Embryonic facial prominence (tissue), 1 donor: ENCODE measurements around the gene ACTMAP.
"Not testable (repeated sequence)": the region's sequence is repeated elsewhere in the genome, so short reads cannot be mapped to it uniquely, and the experiment has no call there.

Experiments
- DNase-seq: peaks from one replicate; pipeline ENCODE4 v3.0.0-alpha.2; 2016; ENCODE audit errors: extremely low spot score

ACTMAP gene

DNA sequence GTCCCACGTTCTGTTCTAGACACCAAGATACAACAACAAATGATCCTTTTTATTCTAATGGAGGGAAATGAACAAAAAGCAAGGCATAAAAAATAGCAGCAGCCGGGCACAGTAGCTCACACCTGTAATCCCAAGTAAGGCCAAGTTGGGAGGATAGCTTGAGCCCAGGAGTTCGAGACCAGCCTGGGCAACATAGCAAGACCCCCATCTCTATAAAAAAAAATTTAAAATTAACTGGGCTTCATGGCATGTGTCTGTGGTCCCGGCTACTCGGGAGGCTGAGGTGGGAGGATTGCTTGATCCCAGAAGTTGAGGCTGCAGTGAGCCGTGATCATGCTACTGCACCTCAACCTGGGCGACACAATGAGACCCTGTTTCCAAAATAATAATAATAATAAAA lies 26.1 kb upstream of the ACTMAP start:
- no peak for DNase-seq

DNA sequence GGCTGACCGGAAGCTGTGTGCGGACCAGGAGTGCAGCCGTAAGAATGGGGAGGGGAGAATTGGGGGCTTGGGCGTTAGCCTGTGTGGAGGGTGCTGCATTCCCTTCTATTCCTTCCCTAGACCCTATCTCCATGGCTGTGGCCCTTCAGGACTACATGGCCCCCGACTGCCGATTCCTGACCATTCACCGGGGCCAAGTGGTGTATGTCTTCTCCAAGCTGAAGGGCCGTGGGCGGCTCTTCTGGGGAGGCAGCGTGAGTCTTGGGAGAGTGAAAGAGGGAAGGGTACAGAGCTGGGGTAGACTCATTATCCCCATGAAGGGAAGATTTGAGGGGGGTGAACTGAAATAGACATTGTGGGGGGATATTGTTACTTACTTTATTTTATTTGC lies 25.4 kb upstream of the ACTMAP start:
- no peak for DNase-seq

- no peak for DNase-seq
These were observed 24.8 kb upstream of the ACTMAP start, which contains the start of gene MIA for GRCh38 chr19:40774916-40775631. MIA (plus strand) TSS chr19:40775521; CDS start chr19:40775543, 22 bp downstream.

DNA sequence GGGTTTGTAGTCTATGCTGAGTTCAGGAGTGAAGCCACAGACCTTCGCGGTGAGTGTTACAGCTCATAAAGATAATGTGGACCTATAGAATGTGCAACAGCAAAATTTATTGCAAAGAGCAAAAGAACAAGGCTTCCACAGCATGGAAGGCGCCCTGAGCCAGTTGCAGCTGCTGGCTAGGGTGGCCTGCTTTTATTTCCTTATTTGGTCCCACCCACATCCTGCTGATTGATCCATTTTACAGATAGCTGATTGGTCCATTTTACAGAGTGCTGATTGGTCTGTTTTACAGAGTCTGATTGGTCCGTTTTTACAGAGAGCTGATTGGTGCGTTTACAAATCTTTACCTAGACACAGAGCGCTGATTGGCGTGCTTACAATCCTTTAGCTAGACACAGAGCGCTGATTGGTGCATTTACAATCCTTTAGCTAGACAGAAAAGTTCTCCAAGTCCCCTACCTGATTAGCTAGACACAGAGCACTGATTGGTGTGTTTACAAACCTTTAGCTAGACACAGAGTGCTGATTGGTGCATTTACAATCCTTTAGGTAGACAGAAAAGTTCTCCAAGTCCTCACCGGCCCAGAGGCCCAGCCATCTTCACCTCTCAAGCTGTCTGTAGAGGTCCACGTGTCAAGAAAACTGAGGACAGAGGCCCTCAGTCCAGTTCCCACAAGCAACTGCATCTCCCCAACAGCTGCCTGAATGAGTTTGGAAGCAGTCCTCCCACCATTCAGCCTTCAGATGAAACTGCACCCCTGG lies 21.0 kb upstream of the ACTMAP start:
- DNase-seq, result not testable (repeated sequence)

DNA sequence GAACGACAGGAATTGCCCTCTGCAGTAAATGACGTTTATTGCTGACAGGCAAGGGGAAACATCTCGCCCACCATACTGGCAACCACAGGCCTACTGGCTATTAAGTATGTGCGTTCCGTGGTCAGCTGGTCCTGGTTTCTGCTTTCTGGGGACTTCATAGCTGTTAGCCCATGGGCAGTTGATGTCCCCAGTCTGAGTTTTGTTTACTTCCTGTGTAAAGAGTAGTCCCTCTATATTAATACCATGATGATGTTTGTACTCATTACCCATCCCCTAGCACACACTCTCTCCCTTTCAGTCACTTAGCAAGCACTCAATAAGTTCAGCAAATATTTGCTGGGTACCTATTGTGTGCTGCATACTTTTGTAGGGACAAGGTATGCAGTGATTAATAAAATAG lies 18.6 kb upstream of the ACTMAP start:
- no peak for DNase-seq

DNA sequence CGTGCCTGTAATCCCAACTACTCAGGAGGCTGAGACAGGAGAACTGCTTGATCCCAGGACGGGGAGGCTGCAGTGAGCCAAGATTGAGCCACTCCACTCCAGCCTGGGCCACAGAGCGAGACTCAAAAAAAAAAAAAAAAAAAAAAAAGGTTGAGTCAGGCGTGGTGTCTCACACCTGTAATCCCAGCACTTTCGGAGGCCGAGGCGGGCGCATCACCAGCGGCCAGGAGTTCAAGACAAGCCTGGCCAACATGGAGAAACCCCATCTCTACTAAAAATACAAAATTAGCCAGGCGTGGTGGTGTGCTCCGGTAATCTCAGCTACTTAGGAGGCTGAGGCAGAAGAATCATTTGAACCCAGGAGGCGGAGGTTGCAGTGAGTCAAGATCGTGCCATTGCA lies 16.1 kb upstream of the ACTMAP start:
- DNase-seq, result not testable (repeated sequence)

- no peak for DNase-seq
These were observed 13.7 kb upstream of the ACTMAP start for GRCh38 chr19:40763963-40764362.

- DNase-seq, result no peak
These were observed 13.2 kb upstream of the ACTMAP start for GRCh38 chr19:40763526-40763925.

- DNase-seq, result no peak
These were observed 12.6 kb upstream of the ACTMAP start for GRCh38 chr19:40762754-40763470.

DNA sequence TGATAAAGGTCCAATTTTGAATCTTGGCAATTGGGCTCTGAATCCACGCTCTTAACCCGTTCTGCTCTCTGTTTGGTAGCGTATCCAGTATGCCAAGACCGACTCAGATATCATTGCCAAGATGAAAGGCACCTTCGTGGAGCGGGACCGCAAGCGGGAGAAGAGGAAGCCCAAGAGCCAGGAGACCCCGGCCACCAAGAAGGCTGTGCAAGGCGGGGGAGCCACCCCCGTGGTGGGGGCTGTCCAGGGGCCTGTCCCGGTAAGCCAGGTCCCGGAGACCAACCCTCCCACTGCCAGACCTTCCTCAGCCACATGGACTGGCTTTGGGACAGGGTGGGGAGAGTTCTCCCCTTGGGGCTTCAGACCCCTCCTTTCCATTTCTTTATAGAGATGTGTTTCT lies 9.1 kb upstream of the ACTMAP start:
- no peak for DNase-seq

DNA sequence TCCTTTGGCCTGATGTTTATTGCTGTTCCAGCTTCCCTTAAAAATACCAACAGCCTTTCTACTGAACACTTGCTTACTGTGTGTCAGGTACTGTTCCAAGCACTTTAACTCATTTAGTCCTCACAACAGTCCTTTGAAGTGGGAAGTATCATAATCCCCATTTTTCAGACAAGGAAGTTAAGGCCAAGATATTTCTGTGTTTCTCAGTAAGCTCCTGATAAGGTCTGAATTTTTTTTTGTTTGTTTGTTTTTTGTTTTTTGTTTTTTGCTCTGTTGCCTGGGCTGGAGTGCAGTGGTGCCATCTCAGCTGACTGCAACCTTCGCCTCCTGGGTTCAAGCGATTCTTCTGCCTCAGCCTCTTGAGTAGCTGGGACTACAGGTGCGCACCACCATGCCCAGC lies 8.2 kb upstream of the ACTMAP start:
- DNase-seq, result no peak

- DNase-seq, result no peak
These were observed 6.3 kb upstream of the ACTMAP start for GRCh38 chr19:40756502-40757110.

DNA sequence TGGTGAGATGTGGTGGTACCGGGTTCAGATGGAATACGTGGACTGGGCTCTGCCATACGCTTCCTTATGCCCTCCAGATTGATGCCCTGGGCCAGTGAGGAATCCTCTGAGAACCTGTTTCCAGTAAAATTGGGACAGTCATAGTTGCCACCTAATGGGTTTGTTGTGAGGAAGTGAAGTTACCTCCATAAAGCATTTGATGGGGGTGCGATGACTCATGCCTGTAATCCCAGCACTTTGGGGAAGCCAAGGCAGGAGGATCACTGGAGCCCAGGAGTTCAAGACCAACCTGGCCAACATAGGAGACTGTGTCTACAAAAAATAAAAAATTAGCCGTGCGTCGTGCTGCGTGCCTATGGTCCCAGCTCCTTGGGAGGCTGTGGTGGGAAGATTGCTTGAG lies 5.5 kb upstream of the ACTMAP start:
- no peak for DNase-seq

GRCh38 chr19:40755248-40755624 lies 5.0 kb upstream of the ACTMAP start:
- no peak for DNase-seq

DNA sequence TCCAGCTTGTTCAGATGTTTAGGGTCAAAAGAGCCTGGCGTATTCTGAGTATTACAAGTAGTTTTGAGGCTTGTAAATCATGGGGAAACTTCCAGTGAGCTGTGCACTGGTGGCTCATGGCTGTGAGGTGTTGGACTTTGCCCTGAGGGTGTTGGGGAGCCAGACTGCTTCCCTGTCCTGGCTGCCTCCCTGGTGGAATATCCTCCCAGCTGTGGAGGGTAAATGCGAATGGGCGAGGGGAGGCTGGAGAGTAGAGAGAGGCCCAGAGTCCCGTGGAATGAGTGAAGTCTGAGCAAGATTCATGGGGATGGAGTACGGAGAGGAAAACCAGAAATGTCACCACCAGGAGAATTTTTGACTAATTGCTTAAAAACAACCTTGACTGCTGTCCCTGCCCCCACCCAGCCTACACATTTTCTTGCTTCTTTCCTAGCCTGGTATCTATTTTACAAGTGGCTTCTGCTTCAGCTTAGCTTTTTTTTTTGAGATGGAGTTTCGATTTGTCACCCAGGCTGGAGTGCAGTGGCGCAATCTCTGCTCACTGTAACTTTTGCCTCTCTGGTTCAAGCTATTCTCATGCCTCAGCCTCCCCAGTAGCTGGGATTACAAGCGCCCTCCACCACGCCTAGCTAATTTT lies 4.5 kb upstream of the ACTMAP start:
- no peak for DNase-seq

- no peak for DNase-seq
These were observed 2.0 kb upstream of the ACTMAP start for GRCh38 chr19:40752257-40752781.

GRCh38 chr19:40750874-40751537 lies 729 bp upstream of the ACTMAP start, which contains the start of gene SNRPA:
SNRPA (plus strand) TSS chr19:40751203; CDS start chr19:40751409, 206 bp downstream.
- peak; percentile 94 for DNase-seq

DNA sequence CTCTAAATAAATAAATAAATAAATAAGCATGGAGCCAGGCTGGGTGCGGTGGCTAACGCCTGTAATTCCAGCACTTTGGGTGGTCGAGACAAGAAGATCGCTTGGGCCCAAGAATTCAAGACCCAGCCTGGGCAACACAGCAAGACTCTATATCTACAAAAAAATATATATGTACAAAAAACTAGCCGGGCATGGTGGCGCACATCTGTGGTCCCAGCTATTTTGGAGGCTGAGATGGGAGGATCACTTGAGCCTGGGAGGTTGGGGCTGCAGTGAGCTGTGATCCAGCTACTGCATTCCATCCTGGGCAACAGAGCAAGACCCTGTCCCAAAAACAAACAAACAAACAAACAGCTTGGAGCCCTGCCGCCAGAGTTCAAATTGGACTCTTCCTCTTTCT lies 2.7 kb downstream of the ACTMAP start:
- no peak for DNase-seq

GRCh38 chr19:40745402-40745780 lies 4.9 kb downstream of the ACTMAP start:
- DNase-seq, result no peak

- DNase-seq, result no peak
These were observed 5.5 kb downstream of the ACTMAP start for GRCh38 chr19:40744554-40745401.
